Fibroblast of pulmonary artery (primary cell): Measurements from ENCODE around the gene REN.

Source experiments
- DNase-seq: peaks from one replicate; pipeline ENCODE4 v3.0.0-alpha.2; 2010; ENCODE audit warnings: low read depth
- H3K4me3 ChIP-seq: replicated peaks from 2 replicates; pipeline ENCODE4 v1.5.1; 2011; ENCODE audit warnings: low read depth, mild to moderate bottlenecking, control low read depth, low read length, moderate library complexity
- CTCF ChIP-seq: IDR thresholded peaks from 2 replicates; pipeline ENCODE4 v1.5.1; 2011; ENCODE audit warnings: mild to moderate bottlenecking, control low read depth, low read length, inconsistent platforms; ENCODE audit errors: missing control alignments

REN gene

GRCh38 chr1:204112876-204113730 is 53.0 kb downstream of the REN start:
- H3K4me3 ChIP-seq = no peak overlapping the region
- no peak for TF ChIP-seq CTCF
- no peak for DNase-seq

GRCh38 chr1:204110894-204111633 is 55.1 kb downstream of the REN start:
- TF ChIP-seq CTCF = no peak
- H3K4me3 ChIP-seq = no peak overlapping the region
- no peak for DNase-seq

GRCh38 chr1:204108312-204109141 is 57.6 kb downstream of the REN start:
- no peak for TF ChIP-seq CTCF
- H3K4me3 ChIP-seq = no peak overlapping the region
- no peak for DNase-seq

- H3K4me3 ChIP-seq = no peak overlapping the region
- TF ChIP-seq CTCF = no peak
- DNase-seq = no peak
Observed at GRCh38 chr1:204107892-204108291, 58.2 kb downstream of the REN start.

- no peak for DNase-seq
- no peak for TF ChIP-seq CTCF
- no peak overlapping the region for H3K4me3 ChIP-seq
Observed at GRCh38 chr1:204106825-204107224, 59.3 kb downstream of the REN start.

GRCh38 chr1:204105131-204105515 is 61.0 kb downstream of the REN start:
- DNase-seq = no peak
- no peak overlapping the region for H3K4me3 ChIP-seq
- no peak for TF ChIP-seq CTCF
